Measurements from ENCODE around the gene CCDC88A. TPM values are rescaled to one million over a fixed set of nuclear protein-coding genes. Genes with fewer than 3 reads are reported as not detected.
"Not testable (repeated sequence)": the region's sequence is repeated elsewhere in the genome, so short reads cannot be mapped to it uniquely, and the experiment has no call there.

CCDC88A gene
- polyA plus RNA-seq (ENCODE audit: insufficient read length in 3 of 3) = 10 to 100 TPM; 55.4 to 62.4 (median 60.8) TPM

GRCh38 chr2:55419679-55420438 is at the start of gene CCDC88A:
Gene CCDC88A, minus strand, starts transcription at chr2:55419856. Its CDS starts 777 bp downstream, at chr2:55419079.
- peak; percentile 91 to 95 (median 93) for DNase-seq (ENCODE audit: low read depth in 3 of 3, low spot score in 2 of 3)

- no peak for DNase-seq (ENCODE audit: low read depth in 3 of 3, low spot score in 2 of 3)
These were observed 42.0 kb upstream of the CCDC88A start for GRCh38 chr2:55461679-55462078.

GRCh38 chr2:55460562-55460961 is 40.9 kb upstream of the CCDC88A start:
- no peak for DNase-seq (ENCODE audit: low read depth in 3 of 3, low spot score in 2 of 3)

- DNase-seq (ENCODE audit: low read depth in 3 of 3, low spot score in 2 of 3) = no peak
These were observed 40.1 kb upstream of the CCDC88A start for GRCh38 chr2:55459714-55460274.

- no peak for DNase-seq (ENCODE audit: low read depth in 3 of 3, low spot score in 2 of 3)
These were observed 39.6 kb upstream of the CCDC88A start for GRCh38 chr2:55459279-55459678.

DNA sequence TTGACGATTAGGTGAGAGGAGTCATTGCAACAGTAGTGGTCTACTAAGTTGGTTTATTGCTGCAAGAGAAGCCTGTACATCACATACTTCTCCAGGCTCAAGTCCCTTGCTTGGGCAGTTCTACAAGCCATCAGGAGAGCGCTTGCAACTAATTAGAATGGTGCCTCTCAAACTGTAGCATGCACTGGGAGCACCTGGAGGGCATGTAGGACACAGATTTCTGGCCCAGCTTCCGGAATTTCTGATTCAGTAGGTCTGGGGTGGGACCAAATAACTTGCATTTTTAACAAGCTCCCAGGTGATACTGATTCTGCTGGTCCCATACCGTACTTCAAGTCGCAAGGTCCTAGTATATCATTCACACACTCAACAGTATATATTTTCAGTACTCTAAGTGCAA is 34.5 kb upstream of the CCDC88A start:
- DNase-seq (ENCODE audit: low read depth in 3 of 3, low spot score in 2 of 3) = no peak

- DNase-seq (ENCODE audit: low read depth in 3 of 3, low spot score in 2 of 3) = no peak
These were observed 33.2 kb upstream of the CCDC88A start for GRCh38 chr2:55452879-55453278.

GRCh38 chr2:55451699-55452098 is 32.0 kb upstream of the CCDC88A start:
- DNase-seq (ENCODE audit: low read depth in 3 of 3, low spot score in 2 of 3) = no peak

DNA sequence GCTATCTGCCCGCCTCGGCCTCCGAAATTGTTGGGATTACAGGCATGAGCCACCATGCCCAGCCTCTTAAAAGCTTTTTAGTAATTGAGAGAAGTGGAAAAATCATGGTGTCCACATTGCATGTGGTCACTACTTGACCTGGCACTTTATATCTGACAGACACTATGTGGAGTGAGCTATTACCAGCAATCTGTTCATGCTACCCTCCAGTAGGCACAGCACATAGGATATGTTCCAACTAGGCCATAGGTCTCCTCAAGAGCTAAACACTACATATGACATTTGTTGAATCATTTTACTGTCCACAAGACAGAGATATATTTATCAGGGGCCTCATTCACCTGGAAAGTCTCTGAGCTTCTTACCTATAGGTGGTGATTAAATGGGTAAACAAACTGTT is 30.4 kb upstream of the CCDC88A start:
- not testable (repeated sequence) for DNase-seq (ENCODE audit: low read depth in 3 of 3, low spot score in 2 of 3)

DNA sequence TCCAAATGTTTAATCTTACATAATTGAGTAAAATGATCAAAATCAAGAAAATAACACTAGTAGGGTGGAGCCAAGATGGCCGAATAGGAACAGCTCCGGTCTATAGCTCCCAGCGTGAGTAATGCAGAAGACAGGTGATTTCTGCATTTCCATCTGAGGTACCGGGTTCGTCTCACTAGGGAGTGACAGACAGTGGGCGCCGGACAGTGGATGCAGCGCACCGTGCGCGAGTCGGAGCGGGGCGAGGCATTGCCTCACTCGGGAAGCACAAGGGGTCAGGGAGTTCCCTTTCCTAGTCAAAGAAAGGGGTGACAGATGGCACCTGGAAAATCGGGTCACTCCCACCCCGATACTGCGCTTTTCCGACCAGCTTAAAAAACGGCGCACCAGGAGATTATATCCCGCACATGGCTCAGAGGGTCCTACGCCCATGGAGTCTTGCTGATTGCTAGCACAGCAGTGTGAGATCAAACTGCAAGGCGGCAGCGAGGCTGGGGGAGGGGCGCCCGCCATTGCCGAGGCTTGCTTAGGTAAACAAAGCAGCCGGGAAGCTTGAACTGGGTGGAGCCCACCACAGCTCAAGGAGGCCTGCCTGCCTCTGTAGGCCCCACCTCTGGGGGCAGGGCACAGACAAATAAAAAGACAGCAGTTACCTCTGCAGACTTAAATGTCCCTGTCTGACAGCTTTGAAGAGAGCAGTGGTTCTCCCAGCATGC is 22.5 kb upstream of the CCDC88A start:
- DNase-seq (ENCODE audit: low read depth in 3 of 3, low spot score in 2 of 3) = not testable (repeated sequence)

DNA sequence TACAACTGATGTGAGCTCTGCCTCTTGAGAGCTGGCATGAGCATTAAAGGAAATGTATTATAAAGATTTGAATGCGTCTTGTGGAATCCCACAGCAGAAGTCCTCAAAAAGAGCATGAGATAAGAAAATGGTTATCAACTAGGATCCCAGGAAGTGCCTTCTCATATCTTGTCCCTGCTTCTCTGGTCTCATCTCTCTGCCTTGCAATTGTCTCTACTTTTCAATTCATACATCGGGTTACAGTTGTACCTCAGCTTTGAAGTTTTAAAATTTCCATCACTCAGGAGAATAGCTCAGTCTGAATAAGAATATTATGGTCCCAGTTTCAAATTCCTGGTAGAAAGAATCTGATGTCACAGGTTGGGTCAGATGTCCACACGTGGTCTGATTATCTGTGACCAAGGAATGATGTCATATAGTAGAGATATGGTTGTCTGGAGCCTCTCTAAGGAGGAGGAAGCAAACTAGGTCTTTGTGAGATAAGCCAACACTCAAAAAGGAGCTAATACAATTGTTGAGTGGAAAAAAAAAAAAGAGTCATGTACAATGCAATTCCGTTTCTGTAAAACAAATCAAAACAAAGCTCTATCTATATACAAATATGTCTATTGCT is 21.7 kb upstream of the CCDC88A start:
- no peak for DNase-seq (ENCODE audit: low read depth in 3 of 3, low spot score in 2 of 3)

- DNase-seq (ENCODE audit: low read depth in 3 of 3, low spot score in 2 of 3) = no peak
These were observed 19.4 kb upstream of the CCDC88A start for GRCh38 chr2:55439101-55439397.

DNA sequence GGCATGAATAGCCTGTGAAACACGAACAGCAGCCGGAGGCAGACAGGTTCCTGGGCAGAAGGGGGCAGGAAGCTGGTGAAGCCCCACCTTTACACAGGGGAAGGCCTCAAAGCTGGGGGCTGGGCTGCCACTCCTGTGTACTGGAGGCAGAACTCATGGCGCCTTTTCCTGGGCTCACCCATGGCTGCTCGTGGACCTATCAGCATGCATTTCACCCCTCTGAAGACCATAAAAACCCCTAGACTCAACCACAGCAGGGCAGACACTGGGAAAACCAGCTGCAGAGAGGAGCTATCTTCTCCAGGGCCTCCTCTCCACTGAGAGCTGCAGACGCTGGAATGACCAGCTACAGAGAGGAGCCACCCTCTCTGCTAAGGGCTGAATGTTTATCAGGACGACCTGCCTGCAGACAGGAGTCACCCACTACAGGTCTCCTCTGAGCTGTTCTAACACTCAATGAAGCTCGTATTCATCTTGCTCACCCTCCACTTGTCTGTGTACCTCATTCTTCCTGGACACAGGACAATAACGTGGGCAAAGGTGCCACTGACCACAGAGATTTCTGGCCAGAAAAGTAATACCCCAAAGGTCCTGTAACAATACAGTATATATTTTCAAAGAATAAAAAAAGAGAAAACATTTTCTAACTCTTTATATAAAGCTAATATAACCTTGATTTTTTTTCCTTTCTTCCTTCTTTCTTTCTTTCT is 18.9 kb upstream of the CCDC88A start:
- DNase-seq (ENCODE audit: low read depth in 3 of 3, low spot score in 2 of 3) = no peak

DNA sequence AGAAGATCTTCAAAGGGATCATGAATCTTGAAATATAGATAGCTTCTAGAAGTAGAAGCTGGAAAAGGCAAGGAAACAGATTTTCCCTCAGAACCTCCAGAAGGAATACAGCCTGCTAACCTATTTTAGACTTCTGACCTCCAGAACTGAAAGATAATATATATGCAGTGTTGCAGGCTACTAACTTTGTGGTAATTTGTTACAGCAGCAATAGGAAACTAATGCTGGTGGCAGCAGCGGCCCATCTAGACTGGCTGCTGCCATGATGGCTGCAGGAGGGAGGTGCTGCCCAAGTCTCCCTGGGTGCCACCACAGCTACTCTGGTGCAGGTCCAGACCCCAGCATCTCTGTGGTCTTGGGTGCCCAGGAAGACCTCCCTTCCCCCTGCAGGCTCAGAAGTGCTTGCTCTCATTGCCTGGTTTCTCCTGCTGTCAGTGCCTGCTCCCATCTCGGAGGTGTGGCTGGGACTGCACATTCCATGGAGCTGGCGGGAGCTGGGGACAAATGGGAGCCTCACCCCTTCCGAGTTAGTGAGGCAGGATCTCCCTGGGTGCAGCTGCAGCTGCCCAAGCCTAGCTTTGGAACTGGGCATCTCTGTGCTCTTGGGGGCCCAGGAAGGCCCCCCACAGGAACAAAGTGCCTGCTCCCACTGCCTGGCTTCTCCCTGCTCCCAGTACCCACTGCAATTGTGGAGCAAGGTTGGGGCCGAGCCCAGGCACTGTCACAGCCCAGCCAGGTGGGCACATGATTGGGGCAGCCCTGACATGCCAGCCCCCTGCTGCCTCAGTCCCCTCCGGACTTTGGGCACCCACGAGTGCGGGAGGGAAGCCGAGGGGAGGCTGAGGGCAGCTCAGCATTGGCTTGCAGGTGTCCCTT is 18.1 kb upstream of the CCDC88A start:
- DNase-seq (ENCODE audit: low read depth in 3 of 3, low spot score in 2 of 3) = no peak

DNA sequence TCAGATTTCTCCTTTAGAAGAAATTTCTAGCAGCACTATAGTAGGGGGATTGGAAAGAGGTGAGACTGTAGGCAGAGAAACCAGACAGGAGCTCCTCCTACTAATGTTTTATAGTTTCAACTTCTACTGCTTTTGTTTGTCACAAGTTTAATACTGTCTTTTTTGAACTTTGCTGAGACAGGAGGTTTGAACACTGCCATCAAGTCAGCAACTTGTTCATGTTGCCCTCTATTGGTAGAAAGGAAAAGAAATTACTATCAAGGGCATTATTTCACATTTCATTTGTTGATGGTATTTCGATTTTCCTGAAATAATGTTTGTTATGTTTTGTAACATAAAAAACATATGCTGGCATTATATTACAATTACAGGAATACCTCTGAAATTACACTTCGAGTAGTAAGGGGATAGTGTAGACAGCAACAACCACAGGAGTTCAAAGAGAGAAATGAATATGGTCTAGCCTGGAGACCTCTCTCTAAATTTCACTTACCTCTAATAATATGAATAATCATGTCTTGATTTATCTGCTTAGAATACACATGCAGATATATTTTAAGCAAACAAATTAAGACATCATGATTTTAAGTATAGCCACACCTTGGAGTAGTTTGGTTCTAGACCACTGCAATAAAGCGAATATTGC is 12.4 kb upstream of the CCDC88A start:
- DNase-seq (ENCODE audit: low read depth in 3 of 3, low spot score in 2 of 3) = no peak

- DNase-seq (ENCODE audit: low read depth in 3 of 3, low spot score in 2 of 3) = no peak
These were observed 10.7 kb upstream of the CCDC88A start for GRCh38 chr2:55430211-55430975.

DNA sequence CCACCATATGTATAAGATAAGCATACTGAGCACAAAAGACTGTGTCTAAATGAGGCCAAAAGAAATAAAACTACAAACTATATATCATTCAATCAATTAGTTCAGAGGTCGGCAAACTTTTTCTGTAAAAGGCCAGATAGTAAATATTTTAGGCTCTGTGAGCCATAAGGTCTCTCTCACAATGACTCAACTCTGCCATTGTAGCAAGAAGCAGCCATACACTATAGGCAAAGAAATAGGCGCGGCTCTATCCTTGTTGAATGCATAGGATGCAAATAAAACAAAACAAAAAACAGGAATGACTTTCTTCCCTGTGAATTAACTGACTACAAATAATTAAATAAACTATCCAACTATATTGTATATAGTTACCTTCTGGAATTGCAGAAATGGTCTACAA is 8.6 kb upstream of the CCDC88A start:
- no peak for DNase-seq (ENCODE audit: low read depth in 3 of 3, low spot score in 2 of 3)

- no peak for DNase-seq (ENCODE audit: low read depth in 3 of 3, low spot score in 2 of 3)
These were observed 5.8 kb upstream of the CCDC88A start for GRCh38 chr2:55425431-55425831.
